Astrocyte (in vitro differentiated cells and primary cell): Measurements from ENCODE around the gene PYROXD2. TPM values are rescaled to one million over a fixed set of nuclear protein-coding genes. Genes with fewer than 3 reads are reported as not detected.

ENCODE experiments used
- DNase-seq: peaks from one replicate; pipeline ENCODE4 v3.0.0-alpha.2; 2010; ENCODE audit warnings: low read depth
- FAIRE-seq: peaks from 2 replicates; lab custom pipeline; 2011; peaks lifted over from hg19 to GRCh38; lab: Jason Lieb, UNC
- H2AFZ ChIP-seq: 2 replicates; pipeline ENCODE4 v1.6.0; 2012; ENCODE audit warnings: low read depth, low read length, inconsistent platforms
- H3K27ac ChIP-seq: 2 replicates; pipeline ENCODE4 v1.5.1; 2011; ENCODE audit warnings: low read depth, low read length, inconsistent platforms
- H3K27me3 ChIP-seq: 2 replicates; pipeline ENCODE4 v1.6.0; 2011; ENCODE audit warnings: low read length, inconsistent platforms; ENCODE audit not compliant: insufficient read depth
- H3K36me3 ChIP-seq: 2 replicates; pipeline ENCODE4 v1.5.1; 2011; ENCODE audit warnings: low read length, inconsistent platforms; ENCODE audit not compliant: insufficient read depth
- H3K4me1 ChIP-seq: 2 replicates; pipeline ENCODE4 v1.5.1; 2011; ENCODE audit warnings: low read length, inconsistent platforms; ENCODE audit not compliant: insufficient read depth
- H3K4me2 ChIP-seq: 2 replicates; pipeline ENCODE4 v1.6.0; 2012; ENCODE audit warnings: low read length, inconsistent platforms
- H3K4me3 ChIP-seq: 2 replicates; pipeline ENCODE4 v1.5.1; 2011; ENCODE audit warnings: low read depth, mild to moderate bottlenecking, low read length, inconsistent platforms; ENCODE audit not compliant: insufficient read depth
- H3K79me2 ChIP-seq: 2 replicates; pipeline ENCODE4 v1.6.0; 2012; ENCODE audit warnings: mild to moderate bottlenecking, low read length, inconsistent platforms; ENCODE audit not compliant: insufficient read depth
- H3K9ac ChIP-seq: 2 replicates; pipeline ENCODE4 v1.6.0; 2012; ENCODE audit warnings: mild to moderate bottlenecking, low read length, inconsistent platforms
- H3K9me3 ChIP-seq: 2 replicates; pipeline ENCODE4 v1.5.1; 2012; ENCODE audit warnings: low read depth, mild to moderate bottlenecking, low read length, inconsistent platforms; ENCODE audit not compliant: insufficient read depth
- H4K20me1 ChIP-seq: 2 replicates; pipeline ENCODE4 v1.6.0; 2012; ENCODE audit warnings: low read length, inconsistent platforms; ENCODE audit not compliant: insufficient read depth
- H3K27ac Mint-ChIP-seq: one replicate; pipeline ENCODE4 v1.8.0; 2021; ENCODE audit warnings: mild to moderate bottlenecking, mixed read lengths; ENCODE audit not compliant: unreplicated experiment
- H3K27me3 Mint-ChIP-seq: one replicate; pipeline ENCODE4 v1.8.0; 2021; ENCODE audit warnings: low read depth, mixed read lengths; ENCODE audit not compliant: unreplicated experiment
- H3K36me3 Mint-ChIP-seq: one replicate; pipeline ENCODE4 v1.8.0; 2021; ENCODE audit warnings: low read depth, mixed read lengths; ENCODE audit not compliant: unreplicated experiment
- H3K4me1 Mint-ChIP-seq: one replicate; pipeline ENCODE4 v1.8.0; 2021; ENCODE audit warnings: low read depth, mixed read lengths; ENCODE audit not compliant: unreplicated experiment
- H3K4me3 Mint-ChIP-seq: one replicate; pipeline ENCODE4 v1.8.0; 2021; ENCODE audit warnings: mild to moderate bottlenecking, moderate library complexity, mixed read lengths; ENCODE audit not compliant: unreplicated experiment
- H3K9me3 Mint-ChIP-seq: one replicate; pipeline ENCODE4 v1.8.0; 2021; ENCODE audit warnings: mild to moderate bottlenecking, mixed read lengths; ENCODE audit not compliant: unreplicated experiment
- CTCF ChIP-seq: IDR thresholded peaks from 2 replicates; pipeline ENCODE4 v1.5.1; 2011; ENCODE audit warnings: low read depth, mild to moderate bottlenecking, inconsistent platforms, low read length, moderate library complexity; ENCODE audit not compliant: insufficient read depth
- EZH2 ChIP-seq: IDR thresholded peaks from 2 replicates; pipeline ENCODE4 v1.6.1; 2012; ENCODE audit warnings: mild to moderate bottlenecking, low read length, inconsistent platforms; ENCODE audit not compliant: insufficient read depth
- total RNA-seq: library from RNA; stranded (reverse); gene quantifications from 2 replicates; pipeline ENCODE4 v1.2.1, GENCODE V29; 2021

Gene PYROXD2
- total RNA-seq, 1 donor from 2014 or later: 4.5 TPM

- Mint-ChIP-seq H3K4me3 (no peak overlapping the region), H3K27ac (no peak overlapping the region), H3K27me3 (peaks cover 5% of the 10 kb centered on the region), H3K9me3 (peaks cover 2% of the 10 kb centered on the region), H3K36me3 (peaks cover 3% of the 10 kb centered on the region), H3K4me1 (peaks cover 21% of the 10 kb centered on the region)
- DNase-seq (no peak), FAIRE-seq (no peak)
- Histone ChIP-seq H3K27ac (no peak overlapping the region), H3K27me3 (no peaks in the 10 kb centered on the region), H3K9ac (no peak overlapping the region), H2AFZ (no peak overlapping the region), H3K4me2 (no peak overlapping the region), H3K4me3 (no peak overlapping the region), H4K20me1 (no peaks in the 10 kb centered on the region), H3K36me3 (no peaks in the 10 kb centered on the region), H3K79me2 (no peaks in the 10 kb centered on the region), H3K9me3 (no peaks in the 10 kb centered on the region), H3K4me1 (peaks cover 8% of the 10 kb centered on the region)
- TF ChIP-seq EZH2 (no peak), CTCF (no peak)
Measured at GRCh38 chr10:98399784-98400183, 15.2 kb downstream of the PYROXD2 start.

- Histone ChIP-seq H3K4me3 (no peak overlapping the region), H3K4me1 (no peaks in the 10 kb centered on the region), H3K79me2 (no peaks in the 10 kb centered on the region), H3K9ac (no peak overlapping the region), H3K27ac (no peak overlapping the region), H4K20me1 (no peaks in the 10 kb centered on the region), H3K9me3 (no peaks in the 10 kb centered on the region), H3K4me2 (no peak overlapping the region), H3K27me3 (no peaks in the 10 kb centered on the region), H2AFZ (no peak overlapping the region), H3K36me3 (no peaks in the 10 kb centered on the region)
- FAIRE-seq: no peak
- H3K4me1 Mint-ChIP-seq: no peaks in the 10 kb centered on the region
- TF ChIP-seq EZH2 (no peak), CTCF (no peak)
- peaks cover 5% of the 10 kb centered on the region for H3K36me3 Mint-ChIP-seq
- no peak overlapping the region for H3K4me3 Mint-ChIP-seq
- H3K27ac Mint-ChIP-seq: no peak overlapping the region
- peaks cover 15% of the 10 kb centered on the region for H3K27me3 Mint-ChIP-seq
- H3K9me3 Mint-ChIP-seq: peaks cover 7% of the 10 kb centered on the region
- DNase-seq: no peak
Measured at GRCh38 chr10:98397089-98397600, 17.8 kb downstream of the PYROXD2 start.
